Measurements from ENCODE around the gene DYRK1B.
"Not testable (repeated sequence)": the region's sequence is repeated elsewhere in the genome, so short reads cannot be mapped to it uniquely, and the experiment has no call there.

DYRK1B gene

GRCh38 chr19:39829702-39830275 lies 4.2 kb downstream of the DYRK1B start:
- DNase-seq = no peak

GRCh38 chr19:39828654-39829032 lies 5.3 kb downstream of the DYRK1B start:
- no peak for DNase-seq

GRCh38 chr19:39828015-39828653 lies 5.8 kb downstream of the DYRK1B start:
- DNase-seq = no peak

GRCh38 chr19:39827216-39827615 lies 6.7 kb downstream of the DYRK1B start:
- no peak for DNase-seq

- no peak for DNase-seq
Observed at GRCh38 chr19:39826311-39826945, 7.5 kb downstream of the DYRK1B start.

GRCh38 chr19:39825531-39826076 lies 8.4 kb downstream of the DYRK1B start:
- DNase-seq = no peak

- no peak for DNase-seq
Observed at GRCh38 chr19:39825093-39825463, 8.9 kb downstream of the DYRK1B start.

GRCh38 chr19:39824143-39825092 lies 9.5 kb downstream of the DYRK1B start:
- DNase-seq = peak; percentile 77

GRCh38 chr19:39823686-39824085 lies 10.3 kb downstream of the DYRK1B start:
- DNase-seq = no peak

GRCh38 chr19:39820696-39821095 lies 13.3 kb downstream of the DYRK1B start:
- DNase-seq = no peak

GRCh38 chr19:39819786-39820185 lies 14.2 kb downstream of the DYRK1B start:
- DNase-seq = no peak

- no peak for DNase-seq
Observed at GRCh38 chr19:39818626-39819097, 15.3 kb downstream of the DYRK1B start.

GRCh38 chr19:39817888-39818561 lies 15.9 kb downstream of the DYRK1B start:
- DNase-seq = no peak

GRCh38 chr19:39816287-39817048 lies 17.5 kb downstream of the DYRK1B start:
- no peak for DNase-seq

GRCh38 chr19:39814595-39814994 lies 19.4 kb downstream of the DYRK1B start:
- DNase-seq = no peak

- DNase-seq = not testable (repeated sequence)
Observed at GRCh38 chr19:39814111-39814510, 19.9 kb downstream of the DYRK1B start.

GRCh38 chr19:39813264-39813993 lies 20.5 kb downstream of the DYRK1B start:
- DNase-seq = no peak

GRCh38 chr19:39811064-39811463 lies 22.9 kb downstream of the DYRK1B start:
- no peak for DNase-seq

- DNase-seq = no peak
Observed at GRCh38 chr19:39810424-39810823, 23.5 kb downstream of the DYRK1B start.

GRCh38 chr19:39809368-39809767 lies 24.6 kb downstream of the DYRK1B start:
- DNase-seq = no peak

- DNase-seq = not testable (repeated sequence)
Observed at GRCh38 chr19:39808688-39809087, 25.3 kb downstream of the DYRK1B start.

All from GDM1 (cell line).